Fibroblast of upper back skin (primary cell): ENCODE data around the gene ICA1.
"Not testable (repeated sequence)": the region's sequence is repeated elsewhere in the genome, so short reads cannot be mapped to it uniquely, and the experiment has no call there.

ENCODE experiments used
- DNase-seq: peaks from one replicate; pipeline ENCODE4 v3.0.0-alpha.2; 2013

The ICA1 gene

DNA sequence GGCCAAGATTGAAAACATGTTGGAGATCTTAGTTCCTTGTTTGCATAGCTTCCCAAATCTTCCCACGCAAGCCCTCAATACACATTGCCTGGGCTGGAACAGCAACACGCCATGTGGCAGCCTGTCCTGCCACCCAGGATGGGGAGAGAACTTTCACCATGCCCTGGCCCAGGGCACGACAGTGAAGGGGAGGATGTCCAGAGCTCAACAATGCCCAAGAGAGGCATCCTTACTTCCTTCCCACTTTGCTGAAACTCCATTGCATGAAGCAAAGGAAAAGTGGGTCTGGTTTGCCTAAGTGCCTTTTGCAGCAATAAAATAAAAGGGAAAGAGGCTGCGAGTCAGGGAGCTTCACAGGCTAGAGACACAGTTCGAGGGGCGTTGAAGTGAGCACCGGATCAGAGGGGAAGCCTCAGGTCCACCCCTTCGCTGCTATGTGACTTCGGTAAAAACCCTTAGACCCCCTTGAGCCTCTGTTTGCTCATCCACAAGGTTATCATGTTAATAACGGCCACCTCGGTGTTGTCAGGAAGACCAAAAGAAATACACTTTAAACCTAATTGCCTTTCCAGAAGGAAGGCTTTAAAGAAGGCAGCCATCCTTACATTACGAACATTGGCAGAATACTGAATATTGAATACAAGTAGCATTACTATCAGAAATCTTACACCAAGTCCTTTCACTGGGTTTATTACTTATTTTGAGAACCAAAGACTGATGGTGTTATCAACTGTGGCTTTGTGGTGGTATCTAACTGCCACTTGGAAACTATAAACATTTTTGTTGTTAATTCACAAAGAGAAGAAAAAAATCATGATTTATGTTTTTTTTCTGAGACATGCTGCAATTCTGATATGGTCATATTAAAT lies 133.3 kb downstream of the ICA1 start:
- DNase-seq: no peak

DNA sequence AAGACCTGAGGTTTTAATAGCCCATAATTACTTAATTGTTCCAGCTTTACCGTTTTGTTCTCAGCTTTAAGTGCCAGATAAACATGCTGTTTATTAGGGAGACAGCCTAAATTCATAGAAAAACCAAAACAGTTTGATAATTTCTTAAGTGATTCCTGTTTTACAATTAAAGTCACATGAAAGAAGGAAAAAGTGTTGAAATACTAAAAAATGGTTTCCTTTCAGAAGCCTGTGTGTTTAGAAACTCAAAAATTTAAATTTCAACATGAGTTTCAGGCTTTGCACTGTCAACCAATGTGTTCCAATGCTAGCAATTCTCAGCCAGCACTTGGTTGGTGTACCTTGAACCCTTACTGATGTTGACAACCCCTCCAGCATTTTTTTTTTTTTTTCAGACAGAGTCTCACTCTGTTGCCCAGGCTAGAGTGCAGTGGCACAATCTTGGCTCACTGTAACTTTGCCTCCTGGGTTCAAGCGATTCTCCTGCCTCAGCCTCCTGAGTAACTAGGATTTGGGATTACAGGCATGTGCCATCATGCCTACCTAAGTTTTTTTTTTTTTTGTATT lies 135.3 kb downstream of the ICA1 start:
- no peak for DNase-seq

DNA sequence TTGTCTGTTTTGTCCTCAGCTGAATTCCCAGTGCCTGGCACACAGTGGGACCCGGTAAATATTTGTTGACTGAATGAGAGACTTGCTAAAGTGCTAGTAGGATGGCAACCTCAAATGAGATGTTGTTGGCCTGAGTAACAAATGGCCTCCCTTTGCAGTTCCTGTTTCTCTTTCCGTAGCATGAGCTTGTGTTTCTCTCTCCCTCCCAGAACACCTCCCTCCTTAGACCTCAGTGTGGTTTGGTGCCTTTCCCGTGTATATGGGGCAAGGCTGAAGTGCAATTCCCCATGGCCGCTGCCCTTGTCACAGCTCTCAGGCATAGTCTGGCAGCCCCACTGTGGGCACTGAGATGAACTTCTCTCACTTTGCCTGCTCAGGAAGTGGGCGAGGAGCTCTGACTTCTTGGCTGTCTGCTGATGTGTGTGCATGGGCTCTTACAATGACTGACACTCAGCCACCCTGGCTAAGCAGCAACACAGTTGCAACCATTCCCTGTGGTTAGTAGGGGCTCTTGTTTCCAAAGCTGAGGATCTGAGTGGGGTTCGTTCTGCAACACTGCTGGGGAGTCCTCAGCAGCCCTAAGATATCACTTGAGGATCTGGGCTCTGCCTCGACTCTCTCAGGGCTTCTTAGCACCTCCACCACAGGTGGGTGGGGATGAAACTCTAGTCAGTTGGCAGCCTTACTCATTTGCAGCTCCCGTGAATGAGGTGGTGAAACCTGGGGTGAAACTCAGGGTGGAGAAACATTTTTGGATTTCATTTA lies 136.1 kb downstream of the ICA1 start:
- DNase-seq: no peak

DNA sequence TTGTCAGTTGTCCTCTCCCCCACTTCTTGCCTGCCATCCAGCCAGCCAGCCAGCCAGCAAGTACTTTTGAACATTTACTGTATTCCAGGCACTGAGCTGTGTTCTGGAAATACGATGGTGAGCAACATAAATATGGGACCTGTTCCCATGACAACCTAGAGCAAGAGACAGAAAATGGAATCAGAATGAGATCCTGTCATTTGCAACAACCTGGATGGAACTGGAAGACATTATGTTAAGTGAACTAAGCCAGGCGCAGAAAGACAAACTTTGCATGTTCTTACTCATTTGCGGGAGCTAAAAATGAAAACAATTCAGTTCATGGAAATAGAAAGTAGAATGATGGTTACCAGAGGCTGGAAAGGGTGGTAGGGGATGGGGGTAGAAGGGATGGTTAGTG lies 140.7 kb downstream of the ICA1 start:
- no peak for DNase-seq

DNA sequence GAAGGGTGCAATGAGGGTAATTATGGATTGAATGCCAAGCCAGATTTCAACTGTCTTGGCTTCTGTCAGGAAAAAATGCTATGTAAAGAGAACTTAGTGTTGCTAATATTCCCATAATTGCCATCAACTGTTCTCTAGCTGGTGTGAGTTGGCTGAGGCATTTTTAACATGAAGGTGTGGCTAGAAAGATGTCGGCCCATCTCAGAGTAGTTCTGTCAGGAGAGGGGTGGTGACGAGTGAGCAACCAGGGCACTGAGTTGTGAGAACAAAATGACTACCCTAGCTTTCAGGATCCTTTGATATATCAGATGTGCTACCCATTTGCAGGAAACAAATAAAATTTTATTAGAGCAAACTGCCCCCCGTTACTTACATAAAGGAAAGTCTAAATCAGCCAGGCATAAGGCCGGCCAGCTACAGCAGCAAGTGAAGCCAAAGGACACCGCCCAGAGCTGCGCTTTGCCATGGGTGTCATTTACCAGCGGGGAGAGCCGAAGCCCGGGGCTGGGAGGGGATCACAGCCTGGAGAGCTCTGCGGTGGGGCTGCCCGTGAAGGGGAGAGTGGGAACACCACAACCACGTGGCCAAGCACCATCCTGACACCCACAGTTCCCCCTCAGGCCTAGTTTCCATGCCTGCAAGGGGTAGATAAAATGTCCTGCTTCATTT lies 141.4 kb downstream of the ICA1 start:
- DNase-seq: no peak

DNA sequence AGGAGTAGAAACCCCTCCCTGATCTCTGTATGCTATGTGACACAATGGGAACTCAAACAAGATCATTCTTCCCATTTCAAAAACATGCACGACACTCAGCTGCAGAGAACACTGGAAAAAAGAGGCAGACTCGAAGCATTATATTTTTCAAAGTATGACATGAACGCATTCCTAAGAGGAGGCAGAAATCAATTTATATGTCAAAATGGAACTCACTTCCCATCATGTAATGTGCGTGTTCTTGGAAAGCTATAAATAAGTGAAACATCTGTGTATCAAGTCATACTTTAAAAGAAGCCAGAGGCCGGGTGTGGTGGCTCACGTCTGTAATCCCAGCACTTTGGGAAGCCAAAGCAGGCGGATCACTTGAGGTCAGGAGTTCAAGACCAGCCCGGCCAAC lies 142.7 kb downstream of the ICA1 start:
- no peak for DNase-seq

DNA sequence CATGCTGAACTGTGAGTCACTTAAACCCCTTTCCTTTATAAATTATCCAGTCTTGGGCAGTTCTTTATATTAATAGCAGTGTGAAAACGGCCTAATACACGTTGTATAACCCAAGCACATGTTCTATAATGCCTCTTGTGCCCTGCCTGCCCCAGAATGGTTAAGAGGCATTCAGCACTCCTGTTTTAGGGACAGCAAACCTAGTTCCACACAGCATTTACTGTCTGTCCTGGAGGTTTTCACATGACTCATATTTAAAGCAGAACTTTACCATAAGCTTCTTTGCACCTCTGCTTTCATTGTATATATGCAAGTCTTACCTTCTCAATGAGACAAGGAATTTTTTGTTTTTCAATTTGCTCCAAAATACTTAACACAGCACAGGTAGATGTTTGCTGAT lies 144.8 kb downstream of the ICA1 start:
- no peak for DNase-seq

DNA sequence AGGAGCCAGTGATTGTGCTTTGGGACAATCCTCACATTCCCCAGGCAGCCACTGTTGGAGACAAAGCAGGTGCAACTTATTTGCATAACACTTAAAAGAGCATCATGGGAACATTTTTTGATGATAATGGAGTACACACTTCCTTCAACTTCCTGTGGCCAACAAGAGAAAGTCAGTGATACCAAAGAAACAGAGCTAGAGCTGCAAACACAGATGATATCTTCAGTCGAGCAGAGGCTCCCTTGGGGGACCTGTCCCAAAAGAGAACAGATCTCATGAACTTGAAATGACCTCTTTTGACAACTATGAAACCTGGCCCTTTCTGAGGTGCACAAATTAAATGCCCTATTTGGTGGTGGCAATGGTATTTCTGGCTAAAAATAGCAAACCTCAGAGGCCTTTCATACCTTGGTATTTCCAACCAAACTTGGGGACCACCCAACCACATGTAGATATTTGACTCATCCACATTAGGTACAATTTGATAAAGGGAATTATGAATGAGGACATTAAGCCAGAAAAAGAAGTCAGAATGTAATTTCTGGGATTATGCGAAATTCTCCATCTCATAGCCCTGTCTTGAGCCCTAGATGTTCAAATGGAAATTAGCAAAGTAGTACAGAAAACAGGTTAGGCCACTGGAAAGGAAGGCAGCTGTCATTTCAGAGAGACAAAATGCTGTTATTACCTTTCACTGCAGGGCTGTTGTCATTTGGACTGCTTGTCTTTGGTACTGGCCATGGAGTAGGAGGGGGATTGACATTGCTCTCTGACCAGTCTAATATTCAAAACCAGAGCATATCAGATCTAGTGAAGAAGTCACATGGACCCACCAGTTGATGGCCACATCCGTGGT lies 146.2 kb downstream of the ICA1 start:
- no peak for DNase-seq

DNA sequence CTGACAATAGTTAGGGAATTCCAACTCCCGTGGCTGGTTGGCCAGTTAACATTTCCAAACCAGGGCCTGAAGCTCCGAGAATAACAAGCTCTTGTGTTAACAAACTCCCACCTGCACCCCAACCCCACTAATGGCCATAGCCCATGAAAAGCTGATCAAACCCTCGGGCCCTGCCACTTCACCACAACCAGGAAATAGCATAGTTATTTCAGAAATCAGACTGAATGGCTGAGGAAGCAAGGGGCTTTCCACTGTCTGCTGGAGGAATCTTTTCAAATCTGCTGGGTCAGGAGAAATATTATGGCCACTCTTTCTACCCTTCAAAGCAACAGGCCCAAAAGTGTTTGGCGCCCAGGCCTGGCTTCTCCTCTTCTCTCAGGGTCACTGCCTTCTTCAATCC lies 147.8 kb downstream of the ICA1 start:
- no peak for DNase-seq

DNA sequence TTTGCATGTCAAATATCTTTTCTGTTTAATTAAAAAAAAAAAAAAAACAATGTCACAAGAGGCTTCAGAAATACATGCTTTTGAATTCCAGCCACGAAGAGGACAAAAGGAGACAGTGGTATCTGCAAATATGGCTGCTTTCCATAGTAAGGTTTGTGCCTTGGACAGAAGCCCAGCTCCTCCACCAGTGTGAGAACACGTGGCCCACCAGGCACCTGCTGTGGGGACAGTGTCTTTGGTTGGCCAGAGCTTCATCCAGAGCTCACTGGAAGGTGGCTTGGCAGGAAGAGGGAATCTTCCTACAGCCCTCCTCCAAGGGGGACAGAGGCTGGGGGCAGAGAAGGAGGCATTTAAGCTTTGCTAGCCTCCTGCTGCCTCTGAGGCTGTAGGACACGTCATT lies 148.8 kb downstream of the ICA1 start:
- DNase-seq: no peak

DNA sequence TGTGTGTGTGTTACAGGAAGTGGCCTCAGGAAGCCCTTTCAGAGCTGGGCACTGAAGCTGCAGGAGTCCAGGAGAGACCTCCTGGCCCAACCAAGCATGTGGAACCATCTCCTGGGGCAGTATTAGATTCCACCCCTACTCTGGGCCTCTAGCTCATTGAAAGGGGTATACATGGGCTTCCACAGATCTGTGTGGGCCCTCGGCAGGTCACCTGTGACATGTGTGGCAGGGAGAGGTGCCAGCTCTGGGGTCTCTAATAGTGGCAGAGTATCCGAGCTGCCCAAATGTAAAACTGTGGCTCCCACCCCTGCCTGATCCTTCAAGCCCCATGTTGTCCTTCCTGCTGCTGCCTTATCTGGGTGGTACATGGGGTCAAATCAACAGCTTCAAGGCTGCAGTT lies 149.3 kb downstream of the ICA1 start:
- no peak for DNase-seq

DNA sequence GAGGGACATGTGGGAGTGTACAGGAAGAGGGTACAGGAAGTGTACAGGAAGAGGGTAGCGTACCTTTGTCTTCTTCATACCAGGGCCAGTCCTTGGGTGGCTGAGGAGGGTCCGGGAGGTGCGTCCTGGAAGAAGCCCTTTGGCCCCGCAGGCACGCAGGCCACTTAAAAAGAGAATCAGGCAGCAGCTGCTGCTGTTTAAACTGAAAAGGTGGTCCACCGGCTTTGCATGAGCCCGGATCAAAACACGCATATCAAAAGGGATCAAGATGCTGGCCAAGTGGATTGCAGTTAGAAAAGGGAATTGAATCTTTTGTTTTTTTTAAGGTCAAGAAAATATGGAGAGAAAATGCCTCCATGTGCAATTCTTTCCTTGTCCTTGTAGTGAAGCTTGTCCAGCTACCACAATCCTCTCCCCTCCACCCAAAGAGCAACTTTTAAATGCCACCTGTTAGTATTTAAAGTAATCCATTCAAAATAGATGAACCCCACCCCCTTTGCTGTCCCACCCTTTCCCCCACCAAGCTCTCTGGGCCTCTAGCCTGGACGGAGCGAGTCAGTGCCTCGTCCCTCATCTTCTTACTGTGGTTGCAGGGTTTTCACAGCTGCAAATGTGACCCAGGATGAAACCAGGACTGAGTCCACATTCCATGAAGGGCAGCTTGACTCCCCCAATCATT lies 150.5 kb downstream of the ICA1 start:
- no peak for DNase-seq

DNA sequence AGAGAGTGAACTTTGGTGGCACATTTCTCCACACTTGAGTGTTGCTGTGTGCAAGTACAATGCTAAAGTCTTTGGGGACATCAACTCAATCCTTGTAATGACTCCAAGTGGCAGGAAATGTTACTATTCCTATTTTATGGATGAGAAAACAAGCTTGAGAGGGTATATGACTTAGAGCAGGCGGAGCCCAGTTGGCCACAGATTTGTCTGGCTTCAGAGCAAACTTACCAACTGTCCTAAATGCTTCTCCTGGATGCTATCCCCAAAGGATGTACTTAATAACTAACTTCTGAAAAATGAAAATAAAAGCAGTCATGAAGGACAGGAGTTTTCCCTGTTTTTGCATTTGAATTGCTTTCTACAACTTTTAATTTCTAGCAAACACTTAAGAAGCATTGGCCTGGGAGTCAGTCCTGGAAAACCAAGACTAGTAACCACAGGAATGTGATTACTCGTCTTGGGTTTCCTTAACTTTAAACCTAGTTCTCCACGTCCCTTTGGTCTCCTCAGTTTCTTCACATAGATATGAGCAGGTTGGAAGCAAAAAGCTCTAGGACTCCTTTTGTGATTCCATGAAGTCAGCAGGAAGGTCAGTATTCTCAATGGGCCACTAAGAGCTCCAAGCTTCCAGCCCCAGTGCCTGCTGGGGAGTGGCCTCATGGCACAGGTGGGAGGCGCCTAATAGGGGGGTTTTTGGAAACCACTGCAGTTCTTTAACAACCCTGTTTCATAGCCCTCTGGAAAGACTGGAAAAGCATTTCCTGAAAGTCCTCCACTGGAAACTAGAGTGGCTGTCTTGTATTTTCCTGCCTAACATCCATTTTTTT lies 152.6 kb downstream of the ICA1 start:
- DNase-seq: peak; percentile 48

DNA sequence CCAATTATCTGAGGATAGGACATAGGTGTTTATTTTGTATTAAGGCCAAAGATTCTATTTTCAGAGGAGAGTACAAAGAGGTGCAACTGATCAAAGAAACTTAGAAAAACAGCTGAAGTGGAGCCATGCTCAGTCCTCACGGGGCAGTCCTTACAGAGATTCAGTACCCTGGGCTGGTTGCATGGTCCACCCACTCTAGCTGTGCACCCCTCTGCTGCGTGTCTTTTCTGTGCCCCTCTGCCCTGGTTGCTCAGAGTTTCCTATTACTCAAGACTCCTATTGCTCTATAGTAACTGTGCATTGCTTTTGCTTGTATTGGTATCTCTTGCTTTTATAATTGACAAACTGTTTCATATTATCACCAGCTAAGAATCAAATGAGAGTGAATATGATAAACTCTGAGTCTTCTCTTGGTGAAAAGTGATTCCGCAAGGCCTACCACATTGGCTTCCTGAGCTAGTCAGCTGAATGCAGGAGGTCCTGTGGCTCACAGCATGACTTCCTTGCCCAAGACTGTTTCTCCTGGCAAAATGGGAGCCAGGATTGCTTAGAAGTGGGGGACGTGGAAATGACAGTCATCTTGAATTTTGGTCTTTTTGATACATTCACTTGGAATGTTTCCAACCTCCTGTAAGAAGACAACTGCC lies 156.4 kb downstream of the ICA1 start:
- DNase-seq: no peak

DNA sequence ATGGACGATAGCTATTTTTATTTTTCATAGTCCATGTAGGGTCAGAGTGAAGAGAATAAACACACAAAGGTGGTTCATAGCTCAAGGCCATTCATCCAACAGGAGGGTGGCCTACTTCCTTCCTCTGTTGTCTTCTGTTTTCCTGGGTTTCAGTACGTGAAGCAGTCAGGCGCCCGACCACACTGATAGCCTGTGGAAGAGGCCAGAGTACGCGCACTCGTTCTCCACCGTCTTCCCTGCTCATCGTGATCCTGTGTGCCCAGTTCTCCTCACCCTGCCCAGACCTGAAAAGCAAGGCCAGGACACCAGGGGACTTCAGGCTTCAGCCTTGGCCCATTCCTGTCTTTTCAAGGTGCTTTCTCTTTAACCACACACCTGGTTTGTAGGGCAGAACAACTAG lies 158.7 kb downstream of the ICA1 start:
- no peak for DNase-seq

DNA sequence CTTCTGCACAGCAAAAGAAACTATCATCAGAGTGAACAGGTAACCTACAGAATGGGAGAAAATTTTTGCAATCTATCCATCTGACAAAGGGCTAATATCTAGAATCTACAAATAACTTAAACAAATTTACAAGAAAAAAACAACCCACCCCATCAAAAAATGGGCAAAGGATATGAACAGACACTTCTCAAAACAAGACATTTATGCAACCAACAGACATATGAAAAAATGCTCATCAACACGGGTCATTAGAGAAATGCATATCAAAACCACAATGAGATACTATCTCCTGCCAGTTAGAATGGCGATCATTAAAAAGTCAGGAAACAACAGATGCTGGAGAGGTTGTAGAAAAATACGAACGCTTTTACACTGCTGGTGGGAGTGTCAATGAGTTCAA lies 160.7 kb downstream of the ICA1 start:
- not testable (repeated sequence) for DNase-seq

DNA sequence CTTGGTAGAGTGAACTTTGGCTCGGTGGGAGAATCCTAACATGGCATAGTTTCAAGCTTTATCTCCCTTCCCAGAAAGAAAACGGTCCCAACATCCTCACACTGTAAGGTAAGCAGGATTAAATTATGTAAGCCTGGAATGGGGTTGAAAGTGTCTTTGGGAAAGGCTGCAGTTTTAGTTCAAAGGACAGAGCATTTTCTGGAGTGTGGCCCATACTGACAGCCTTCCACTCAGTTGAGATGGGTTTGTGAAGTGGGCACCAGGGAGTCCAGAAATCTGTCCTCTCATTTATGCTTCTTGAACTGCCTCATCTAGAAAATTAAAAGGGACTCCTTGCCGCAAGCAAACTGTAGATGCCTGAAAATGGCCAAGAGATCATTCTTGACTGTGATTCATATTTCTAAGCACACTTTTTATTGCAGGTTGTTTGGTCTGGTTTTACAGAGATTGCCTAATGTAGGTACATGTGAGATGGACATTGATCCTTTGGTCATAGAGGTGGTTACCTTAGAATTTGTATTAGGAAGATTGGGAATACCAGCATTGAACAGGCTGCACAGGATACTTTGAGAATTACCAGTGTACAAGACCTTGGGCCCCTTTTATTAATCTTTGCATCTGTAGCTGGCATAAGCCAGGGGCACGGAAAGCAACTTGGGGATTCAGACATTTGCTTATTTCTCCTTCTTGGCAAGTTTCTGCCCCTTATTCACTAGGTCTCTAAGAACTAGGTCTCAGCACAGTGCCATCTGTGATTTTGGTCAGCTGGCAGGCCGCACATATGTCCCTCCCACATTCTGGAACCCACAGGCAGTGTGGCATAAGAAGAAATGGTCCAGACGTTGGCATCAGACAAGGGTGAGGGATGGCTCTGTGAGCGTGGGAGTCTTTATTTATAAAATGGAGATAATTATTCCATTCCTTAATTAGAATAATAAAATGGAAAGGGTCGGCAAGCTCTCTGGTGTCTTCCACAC lies 167.5 kb downstream of the ICA1 start:
- no peak for DNase-seq

DNA sequence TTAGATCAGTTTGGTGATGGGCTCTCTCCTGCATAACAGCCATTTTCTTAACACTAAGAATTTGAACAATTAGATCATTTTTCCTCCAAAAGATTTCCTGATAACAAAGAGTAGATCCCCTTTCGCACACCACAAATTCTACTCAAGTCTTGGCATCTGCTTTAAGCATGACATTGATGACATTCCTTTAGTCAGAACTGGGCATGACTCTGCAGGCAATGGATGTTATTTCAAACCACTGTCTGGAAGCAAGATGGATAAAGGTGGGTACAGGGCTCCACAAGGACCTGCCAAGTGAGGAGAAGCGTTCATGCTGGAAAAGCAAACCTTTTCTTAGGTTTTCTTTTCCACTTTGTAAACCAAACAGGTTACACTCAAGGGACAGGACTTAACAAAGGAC lies 169.8 kb downstream of the ICA1 start:
- DNase-seq: no peak
